Mesothelial cell of epicardium (in vitro differentiated cells): ENCODE measurements around the gene TNS1. TPM values are rescaled to one million over a fixed set of nuclear protein-coding genes. Genes with fewer than 3 reads are reported as not detected.

Experiments used
- DNase-seq, 2 experiments: peaks; one replicate each; pipeline ENCODE4 v3.0.0; 2021; ENCODE audit warnings: low spot score in 2 of 2; ENCODE audit not compliant: unreplicated experiment in 2 of 2
- H3K27ac Mint-ChIP-seq: 2 replicates; pipeline ENCODE4 v1.8.0; 2021; ENCODE audit warnings: mixed read lengths
- H3K27me3 Mint-ChIP-seq: 2 replicates; pipeline ENCODE4 v1.8.0; 2021; ENCODE audit warnings: low read depth, mixed read lengths
- H3K36me3 Mint-ChIP-seq: 2 replicates; pipeline ENCODE4 v1.8.0; 2021; ENCODE audit warnings: mixed read lengths
- H3K4me1 Mint-ChIP-seq: 2 replicates; pipeline ENCODE4 v1.8.0; 2021; ENCODE audit warnings: mixed read lengths
- H3K4me3 Mint-ChIP-seq: 2 replicates; pipeline ENCODE4 v1.8.0; 2021; ENCODE audit warnings: mild to moderate bottlenecking, moderate library complexity, mixed read lengths
- H3K9me3 Mint-ChIP-seq: 2 replicates; pipeline ENCODE4 v1.8.0; 2021; ENCODE audit warnings: mixed read lengths
- CTCF ChIP-seq: fragments of 200-600 bp; sonication (generic); IDR thresholded peaks from one replicate; pipeline ENCODE4 v1.5.0; 2021; ENCODE audit warnings: antibody characterized with exemption; ENCODE audit not compliant: unreplicated experiment
- total RNA-seq: library from RNA; stranded (reverse); gene quantifications from 3 replicates; pipeline ENCODE4 v1.2.1, GENCODE V29; 2021

Gene TNS1
- total RNA-seq, 1 donor from 2014 or later = 130 TPM

GRCh38 chr2:217954971-217955740 is 47.6 kb downstream of the TNS1 start:
- DNase-seq = no peak
- Mint-ChIP-seq H3K4me3 (no peak overlapping the region), H3K27me3 (peaks cover 2% of the 10 kb centered on the region), H3K4me1 (peaks cover 79% of the 10 kb centered on the region), H3K27ac (peak overlapping the region; percentile 64), H3K9me3 (no peaks in the 10 kb centered on the region), H3K36me3 (no peaks in the 10 kb centered on the region)
- no peak for TF ChIP-seq CTCF

- Mint-ChIP-seq H3K4me3 (no peak overlapping the region), H3K9me3 (no peaks in the 10 kb centered on the region), H3K27ac (peak overlapping the region; percentile 18), H3K27me3 (peaks cover 2% of the 10 kb centered on the region), H3K36me3 (no peaks in the 10 kb centered on the region), H3K4me1 (peaks cover 80% of the 10 kb centered on the region)
- no peak for DNase-seq
- no peak for TF ChIP-seq CTCF
Observed at GRCh38 chr2:217954469-217954868, 48.3 kb downstream of the TNS1 start.

- H3K9me3 Mint-ChIP-seq = no peaks in the 10 kb centered on the region
- no peak for TF ChIP-seq CTCF
- no peak overlapping the region for H3K27ac Mint-ChIP-seq
Observed at GRCh38 chr2:217954051-217954450, 48.7 kb downstream of the TNS1 start.

GRCh38 chr2:217953531-217953932 is 49.3 kb downstream of the TNS1 start:
- TF ChIP-seq CTCF = no peak
- H3K4me3 Mint-ChIP-seq = no peak overlapping the region
- H3K27ac Mint-ChIP-seq = peak overlapping the region; percentile 88
- peaks cover 89% of the 10 kb centered on the region for H3K4me1 Mint-ChIP-seq
- DNase-seq = no peak
- H3K9me3 Mint-ChIP-seq = no peaks in the 10 kb centered on the region
- peaks cover 2% of the 10 kb centered on the region for H3K27me3 Mint-ChIP-seq
- H3K36me3 Mint-ChIP-seq = no peaks in the 10 kb centered on the region

More at GRCh38 chr2:217954051-217954450, 48.7 kb downstream of the TNS1 start:
- no peak for DNase-seq
- H3K4me3 Mint-ChIP-seq = no peak overlapping the region
- H3K36me3 Mint-ChIP-seq = no peaks in the 10 kb centered on the region
- H3K4me1 Mint-ChIP-seq = peaks cover 84% of the 10 kb centered on the region
- peaks cover 2% of the 10 kb centered on the region for H3K27me3 Mint-ChIP-seq

GRCh38 chr2:217953011-217953481 is 49.7 kb downstream of the TNS1 start:
- peak overlapping the region; percentile 88 for H3K27ac Mint-ChIP-seq

More at GRCh38 chr2:217953011-217953481, 49.7 kb downstream of the TNS1 start:
- H3K4me3 Mint-ChIP-seq = no peak overlapping the region
- H3K27me3 Mint-ChIP-seq = peaks cover 2% of the 10 kb centered on the region
- no peaks in the 10 kb centered on the region for H3K9me3 Mint-ChIP-seq
- no peak for DNase-seq
- peaks cover 88% of the 10 kb centered on the region for H3K4me1 Mint-ChIP-seq
- no peak for TF ChIP-seq CTCF
- no peaks in the 10 kb centered on the region for H3K36me3 Mint-ChIP-seq
